GM12892 (cell line): Measurements from ENCODE around the gene LRRC52.

Experiments used
- POLR2A ChIP-seq: IDR thresholded peaks from 2 replicates; pipeline ENCODE4 v1.6.1; 2011; ENCODE audit warnings: low read depth, low read length, control low read depth
- POLR2AphosphoS5 ChIP-seq: IDR thresholded peaks from 2 replicates; pipeline ENCODE4 v1.6.1; 2011; ENCODE audit warnings: low read depth, low read length, control low read depth
- TAF1 ChIP-seq: IDR thresholded peaks from 2 replicates; pipeline ENCODE4 v1.6.1; 2011; ENCODE audit warnings: low read depth, mild to moderate bottlenecking, control low read depth, low read length, borderline replicate concordance

GRCh38 chr1:165581926-165582325 lies 38.1 kb downstream of the LRRC52 start:
- TF ChIP-seq POLR2A: no peak
- no peak for TF ChIP-seq POLR2AphosphoS5
- no peak for TF ChIP-seq TAF1
